HL-60/S4 treated with phorbol 12-myristate 13-acetate at 8.2 ng/mL for 4 days and 3 days (cell line): ENCODE results near the gene ZNF563.
"Not testable (repeated sequence)": the region's sequence is repeated elsewhere in the genome, so short reads cannot be mapped to it uniquely, and the experiment has no call there.

Experiments
- in situ Hi-C: fragments of 300-500 bp; cut with MboI; formaldehyde crosslinking; loops from 2 replicates; pipeline ENCODE4 v1.15.0; 2022; ENCODE audit warnings: low sequenced_read_pairs

Gene ZNF563

GRCh38 chr19:12333162-12334159 lies at the start of gene ZNF563:
Gene ZNF563 (minus strand): TSS chr19:12333633. CDS start chr19:12333482, 151 bp downstream.
- in situ Hi-C loops = no loop called here

GRCh38 chr19:12380444-12380737 lies 47.0 kb upstream of the ZNF563 start:
- in situ Hi-C loops = no loop called here

- in situ Hi-C loops = no loop called here
Measured at GRCh38 chr19:12379732-12380443, 46.5 kb upstream of the ZNF563 start.

GRCh38 chr19:12374026-12374425 lies 40.6 kb upstream of the ZNF563 start:
- in situ Hi-C loops = no loop called here

GRCh38 chr19:12365236-12366162 lies 32.1 kb upstream of the ZNF563 start, which contains the start of gene ZNF442:
Gene ZNF442 (minus strand): TSS chr19:12365683. CDS start chr19:12363631, 2,052 bp downstream.
- in situ Hi-C loops = no loop called here

GRCh38 chr19:12364391-12365235 lies 31.2 kb upstream of the ZNF563 start:
- in situ Hi-C loops = no loop called here

- in situ Hi-C loops = not testable (repeated sequence)
Measured at GRCh38 chr19:12362236-12362635, 28.8 kb upstream of the ZNF563 start.

- in situ Hi-C loops = no loop called here
Measured at GRCh38 chr19:12353375-12353774, 19.9 kb upstream of the ZNF563 start.

GRCh38 chr19:12350890-12351197 lies 17.4 kb upstream of the ZNF563 start:
- in situ Hi-C loops = no loop called here

GRCh38 chr19:12350185-12350889 lies 16.9 kb upstream of the ZNF563 start:
- in situ Hi-C loops = no loop called here

- in situ Hi-C loops = no loop called here
Measured at GRCh38 chr19:12346896-12347295, 13.5 kb upstream of the ZNF563 start.

- in situ Hi-C loops = no loop called here
Measured at GRCh38 chr19:12345197-12345596, 11.8 kb upstream of the ZNF563 start.

GRCh38 chr19:12331211-12331941 lies 2.1 kb downstream of the ZNF563 start:
- in situ Hi-C loops = no loop called here

GRCh38 chr19:12330340-12330739 lies 3.1 kb downstream of the ZNF563 start:
- in situ Hi-C loops = no loop called here

GRCh38 chr19:12325690-12326089 lies 7.7 kb downstream of the ZNF563 start:
- in situ Hi-C loops = no loop called here

GRCh38 chr19:12318782-12319413 lies 14.5 kb downstream of the ZNF563 start:
- in situ Hi-C loops = no loop called here

GRCh38 chr19:12314553-12314952 lies 18.9 kb downstream of the ZNF563 start:
- in situ Hi-C loops = no loop called here

- in situ Hi-C loops = not testable (repeated sequence)
Measured at GRCh38 chr19:12308891-12309290, 24.5 kb downstream of the ZNF563 start.
